HG03135 (cell line): ENCODE results near the gene APOC3.

Experiments used
- ATAC-seq: cut with Tn5 transposase; IDR thresholded peaks from one replicate; pipeline ENCODE4 v1.9.1; 2021; ENCODE audit warnings: mild to moderate bottlenecking, moderate library complexity; ENCODE audit not compliant: unreplicated experiment

APOC3 gene

DNA sequence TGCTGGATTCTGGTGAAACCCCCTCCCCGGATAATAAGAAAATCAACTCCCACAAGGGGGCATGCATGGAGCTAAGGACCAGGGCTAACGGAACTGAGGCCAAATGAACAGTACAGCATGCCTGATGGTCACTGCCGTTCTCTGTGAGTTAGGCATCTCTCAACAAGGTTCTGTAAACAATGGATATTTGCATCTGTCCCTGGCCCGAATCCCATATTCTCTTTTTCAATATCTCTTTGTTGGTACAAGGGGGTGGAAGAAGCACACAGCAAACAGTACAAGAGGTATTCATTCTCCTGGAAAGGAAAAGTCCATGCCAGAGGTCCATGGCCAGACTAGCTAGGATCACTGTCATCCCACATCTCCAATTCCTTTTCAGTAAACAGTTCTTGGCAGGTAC lies 39.9 kb downstream of the APOC3 start:
- ATAC-seq, result no peak

DNA sequence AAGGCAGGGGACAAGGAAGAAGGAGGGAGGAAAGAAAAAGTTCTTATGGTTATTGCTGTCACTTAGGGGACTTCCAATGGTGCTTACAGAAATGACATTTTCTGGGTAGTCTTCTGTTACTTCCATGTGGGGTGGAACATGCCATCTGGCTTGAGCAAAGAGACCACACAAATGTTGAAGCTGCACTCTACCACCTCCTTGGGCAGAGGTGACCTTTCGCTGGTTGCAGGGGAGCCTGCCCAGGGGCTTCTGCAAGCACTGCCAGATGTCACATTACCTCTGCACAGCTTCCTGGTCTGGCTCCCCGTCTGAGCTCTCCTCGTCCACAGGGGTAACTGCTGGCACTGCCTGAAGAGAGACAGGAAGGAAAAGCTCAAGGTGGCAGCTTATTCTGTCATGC lies 40.3 kb downstream of the APOC3 start:
- ATAC-seq, result no peak

DNA sequence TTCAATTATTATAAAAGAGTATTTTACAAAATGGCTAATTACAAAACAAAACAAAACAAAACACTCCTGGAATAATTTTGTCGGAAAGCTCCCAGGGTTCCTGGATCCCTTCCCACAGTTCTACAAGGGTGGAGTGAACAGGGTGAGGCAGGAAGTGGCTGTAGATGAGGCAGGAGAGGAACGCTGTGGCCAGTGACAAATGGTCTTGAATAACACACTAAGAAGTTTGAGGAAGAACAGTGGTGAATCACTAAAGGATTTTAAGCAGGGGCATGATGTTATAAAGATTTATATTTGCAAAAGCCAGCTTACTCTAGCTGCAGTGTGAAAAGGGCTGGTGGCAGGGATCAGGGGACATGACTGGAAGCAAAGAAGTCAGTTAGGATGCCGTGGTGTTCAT lies 41.5 kb downstream of the APOC3 start:
- no peak for ATAC-seq

DNA sequence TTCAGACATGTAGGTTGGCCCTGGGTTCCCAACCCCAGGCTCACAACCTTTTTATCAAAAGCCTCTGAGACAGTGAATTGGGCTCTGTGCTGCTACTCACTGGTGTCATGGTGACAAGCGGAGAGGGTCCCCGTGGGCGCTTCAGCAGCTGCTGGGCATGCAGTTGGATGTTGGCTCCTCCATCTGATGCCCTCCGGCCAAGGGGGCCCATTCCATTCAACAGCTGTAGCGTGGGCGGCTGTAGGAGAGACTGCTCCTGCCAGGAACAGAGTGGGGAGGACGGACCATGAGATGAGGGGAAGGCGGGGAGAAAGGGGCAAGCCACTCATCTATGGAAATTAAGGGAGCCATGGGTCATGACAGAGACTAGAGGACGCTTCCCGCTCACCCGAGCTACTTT lies 43.7 kb downstream of the APOC3 start:
- no peak for ATAC-seq

GRCh38 chr11:116874251-116874650 lies 44.5 kb downstream of the APOC3 start:
- ATAC-seq, result no peak

- ATAC-seq, result no peak
Observed at GRCh38 chr11:116875194-116875593, 45.5 kb downstream of the APOC3 start.

DNA sequence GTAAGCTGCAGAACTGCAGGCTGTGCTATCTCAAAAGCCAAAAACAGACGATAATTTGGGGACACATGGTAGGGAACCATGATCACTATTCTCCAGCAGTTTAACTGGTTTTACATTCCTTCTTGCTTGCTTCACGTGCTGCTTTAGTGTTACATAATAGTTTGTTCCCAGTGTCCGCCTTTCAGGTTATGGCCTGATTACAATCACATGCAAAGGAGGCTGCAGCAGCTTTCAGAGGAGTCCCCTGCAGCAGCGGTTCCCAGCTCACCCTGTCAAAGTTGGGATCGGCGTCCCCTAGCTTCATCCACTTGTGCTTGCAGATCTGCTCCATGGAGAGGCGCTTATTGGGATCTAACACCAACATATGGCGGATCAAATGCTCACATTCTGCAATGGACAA lies 46.9 kb downstream of the APOC3 start:
- ATAC-seq, result no peak

- no peak for ATAC-seq
Observed at GRCh38 chr11:116879800-116880625, 50.3 kb downstream of the APOC3 start.

DNA sequence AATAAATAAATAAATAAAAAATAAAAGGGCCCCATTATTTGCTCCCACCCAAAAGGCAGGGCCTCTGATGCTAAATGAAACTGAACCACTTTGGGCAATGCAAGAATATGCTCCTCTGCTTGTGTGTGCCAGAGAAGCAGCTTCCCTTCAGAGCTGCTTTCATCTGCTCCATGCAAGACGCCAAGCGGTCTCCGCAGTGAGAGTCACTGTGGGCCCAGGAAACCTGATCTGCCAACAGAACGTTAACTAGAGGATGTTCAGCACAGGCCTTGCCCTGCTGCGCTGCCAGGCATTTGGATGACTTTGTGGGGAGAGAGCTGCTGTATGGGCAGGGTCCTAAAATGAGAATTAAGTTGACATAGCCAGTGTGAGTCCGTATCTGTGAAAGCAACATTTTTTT lies 51.4 kb downstream of the APOC3 start:
- ATAC-seq, result no peak

GRCh38 chr11:116882386-116882785 lies 52.7 kb downstream of the APOC3 start:
- ATAC-seq, result no peak
